Keratinocyte (primary cell): ENCODE measurements around the gene SLC35G1. TPM values are rescaled to one million over a fixed set of nuclear protein-coding genes. Genes with fewer than 3 reads are reported as not detected.

Source experiments
- DNase-seq: peaks from one replicate; pipeline ENCODE4 v3.0.0-alpha.2; 2011; ENCODE audit warnings: low read depth, missing footprints, low spot score
- FAIRE-seq: peaks from 2 replicates; lab custom pipeline; 2011; peaks lifted over from hg19 to GRCh38; lab: Jason Lieb, UNC
- H2AFZ ChIP-seq: 2 replicates; pipeline ENCODE4 v1.6.0; 2012; ENCODE audit warnings: low read length, control low read depth, inconsistent platforms; ENCODE audit not compliant: control insufficient read depth
- H3K27ac ChIP-seq: 2 replicates; pipeline ENCODE4 v1.5.1; 2011; ENCODE audit warnings: low read length; ENCODE audit not compliant: control insufficient read depth, insufficient read depth
- H3K27me3 ChIP-seq: 3 replicates; pipeline ENCODE4 v1.6.0; 2011; ENCODE audit warnings: low read length; ENCODE audit not compliant: control insufficient read depth, insufficient read depth; ENCODE audit errors: extremely low read depth
- H3K36me3 ChIP-seq, 2 experiments: 2 replicates in 1 of 2; 3 replicates in 1 of 2; pipeline ENCODE4 v1.5.1; 2011; ENCODE audit warnings: low read length in 2 of 2, mild to moderate bottlenecking in 1 of 2; ENCODE audit not compliant: control insufficient read depth in 2 of 2, insufficient read depth in 2 of 2; ENCODE audit errors: extremely low read depth in 1 of 2
- H3K4me1 ChIP-seq: 3 replicates; pipeline ENCODE4 v1.5.1; 2011; ENCODE audit warnings: low read length; ENCODE audit not compliant: control insufficient read depth, insufficient read depth; ENCODE audit errors: extremely low read depth
- H3K4me2 ChIP-seq: 3 replicates; pipeline ENCODE4 v1.6.0; 2011; ENCODE audit warnings: low read depth, low read length; ENCODE audit not compliant: control insufficient read depth, insufficient read depth; ENCODE audit errors: extremely low read depth
- H3K4me3 ChIP-seq, 3 experiments: fragments of 200-600 bp in 1 of 3; sonication (generic) in 1 of 3; 2 replicates in 2 of 3; 3 replicates in 1 of 3; pipeline ENCODE4 v1.5.1; 2011 to 2016; ENCODE audit warnings: low read length in 3 of 3, mild to moderate bottlenecking in 3 of 3, control low read depth in 2 of 3, inconsistent platforms in 1 of 3, low read depth in 1 of 3, mixed read lengths in 1 of 3, mixed run types in 1 of 3, moderate library complexity in 1 of 3; ENCODE audit not compliant: control insufficient read depth in 2 of 3, insufficient read depth in 2 of 3; ENCODE audit errors: extremely low read depth in 1 of 3
- H3K79me2 ChIP-seq: 2 replicates; pipeline ENCODE4 v1.6.0; 2012; ENCODE audit warnings: low read length; ENCODE audit not compliant: control insufficient read depth, insufficient read depth
- H3K9ac ChIP-seq: 3 replicates; pipeline ENCODE4 v1.6.0; 2011; ENCODE audit warnings: low read length; ENCODE audit not compliant: control insufficient read depth, insufficient read depth; ENCODE audit errors: extremely low read depth
- H3K9me1 ChIP-seq: 3 replicates; pipeline ENCODE4 v1.6.0; 2011; ENCODE audit warnings: low read length; ENCODE audit not compliant: control insufficient read depth, insufficient read depth; ENCODE audit errors: extremely low read depth
- H3K9me3 ChIP-seq: 2 replicates; pipeline ENCODE4 v1.5.1; 2012; ENCODE audit warnings: low read depth, low read length; ENCODE audit not compliant: control insufficient read depth
- H4K20me1 ChIP-seq: 3 replicates; pipeline ENCODE4 v1.6.0; 2011; ENCODE audit warnings: low read length; ENCODE audit not compliant: control insufficient read depth, insufficient read depth; ENCODE audit errors: extremely low read depth
- CTCF ChIP-seq, 3 experiments: IDR thresholded peaks in 1 of 3; conservative IDR thresholded peaks in 1 of 3; optimal IDR thresholded peaks in 1 of 3; 2 replicates in 2 of 3; 3 replicates in 1 of 3; pipeline versions ENCODE3 to v1.5.1; 2011; ENCODE audit warnings: low read length in 3 of 3, mild to moderate bottlenecking in 3 of 3, moderate library complexity in 2 of 3, control low read depth in 1 of 3, inconsistent platforms in 1 of 3; ENCODE audit not compliant: insufficient read depth in 2 of 3; ENCODE audit errors: extremely low read depth in 1 of 3
- EZH2 ChIP-seq: IDR thresholded peaks from one replicate; pipeline ENCODE4 v1.6.1; 2012; ENCODE audit warnings: inconsistent platforms, mild to moderate bottlenecking, low read length, moderate library complexity
- dilution Hi-C: fragments of 300-500 bp; cut with MboI; formaldehyde crosslinking; loops from one replicate; pipeline ENCODE4 v1.7.0; 2020; ENCODE audit warnings: low sequenced_read_pairs; ENCODE audit not compliant: extremely low pct_ligation_motif_present
- polyA plus RNA-seq, 5 experiments: library from polyadenylated mRNA; depleted of rRNA in 3 of 5; stranded (reverse) in 3 of 5; stranded (forward) in 1 of 5; unstranded in 1 of 5; fragments of >200 nt; gene quantifications; 1 replicate in 1 of 5; 2 replicates in 3 of 5; 3 replicates in 1 of 5; pipeline versions ENCODE4 v1.2.1 to v1.2.3, GENCODE V29; 2011 to 2012; ENCODE audit warnings: missing spikeins in 2 of 5, low read depth in 1 of 5, low replicate concordance in 1 of 5

SLC35G1 gene
- polyA plus RNA-seq, 1 donor (not counting 4 experiments of a cell fraction or from before 2014, with no cell fraction given), result 5.9 TPM

- Histone ChIP-seq H3K4me2 (no peak overlapping the region), H3K27me3 (no peaks in the 10 kb centered on the region), H3K36me3 (peaks cover 0 to 2% of the 10 kb centered on the region in 2 experiments), H2AFZ (no peak overlapping the region), H3K4me3 (no peak overlapping the region), H3K4me1 (peaks cover 14% of the 10 kb centered on the region), H4K20me1 (no peaks in the 10 kb centered on the region), H3K27ac (no peak overlapping the region), H3K9me1 (no peaks in the 10 kb centered on the region), H3K79me2 (no peaks in the 10 kb centered on the region), H3K9me3 (no peaks in the 10 kb centered on the region), H3K9ac (no peak overlapping the region)
- TF ChIP-seq EZH2 (no peak), CTCF (optimal IDR thresholded peaks at IDR 0.05 in 1 of 3, IDR thresholded peaks at IDR 0.05 in 1 of 3, conservative IDR thresholded peaks at IDR 0.05 in 1 of 3; ENCODE audit: extremely low read depth in 1 of 3, insufficient read depth in 2 of 3, low read length in 3 of 3) (no peak)
- dilution Hi-C loops, result no loop called here
- FAIRE-seq, result no peak
- DNase-seq, result no peak
Measured at GRCh38 chr10:93897070-93897780, 3.4 kb downstream of the SLC35G1 start.

GRCh38 chr10:93899109-93899508 lies 5.3 kb downstream of the SLC35G1 start:
- FAIRE-seq, result no peak
- no peak overlapping the region for H3K4me3 ChIP-seq
- dilution Hi-C loops, result no loop called here

More at GRCh38 chr10:93899109-93899508, 5.3 kb downstream of the SLC35G1 start:
- Histone ChIP-seq H3K4me1 (peaks cover 9% of the 10 kb centered on the region), H3K9me1 (no peaks in the 10 kb centered on the region), H4K20me1 (no peaks in the 10 kb centered on the region), H3K9ac (no peak overlapping the region), H3K36me3 (peaks cover 0 to 2% of the 10 kb centered on the region in 2 experiments), H3K9me3 (no peaks in the 10 kb centered on the region), H3K79me2 (no peaks in the 10 kb centered on the region), H3K27me3 (no peaks in the 10 kb centered on the region), H3K27ac (no peak overlapping the region), H2AFZ (no peak overlapping the region), H3K4me2 (no peak overlapping the region)
- DNase-seq, result no peak
- no peak for TF ChIP-seq EZH2
- no peak for TF ChIP-seq CTCF (optimal IDR thresholded peaks at IDR 0.05 in 1 of 3, IDR thresholded peaks at IDR 0.05 in 1 of 3, conservative IDR thresholded peaks at IDR 0.05 in 1 of 3; ENCODE audit: extremely low read depth in 1 of 3, insufficient read depth in 2 of 3, low read length in 3 of 3)
